HG03575 (cell line): Measurements from ENCODE around the gene TNFRSF25.
"Not testable (repeated sequence)": the region's sequence is repeated elsewhere in the genome, so short reads cannot be mapped to it uniquely, and the experiment has no call there.

ENCODE experiments used
- ATAC-seq: cut with Tn5 transposase; IDR thresholded peaks from one replicate; pipeline ENCODE4 v1.9.1; 2021; ENCODE audit not compliant: unreplicated experiment, insufficient number of reproducible peaks, low FRiP score; ENCODE audit errors: extremely low read depth

Gene TNFRSF25

GRCh38 chr1:6445062-6445763, 20.8 kb downstream of the TNFRSF25 start:
- no peak for ATAC-seq

- no peak for ATAC-seq
These were observed 21.6 kb downstream of the TNFRSF25 start for GRCh38 chr1:6444377-6444776.

GRCh38 chr1:6443339-6444115, 22.4 kb downstream of the TNFRSF25 start:
- ATAC-seq, result no peak

- no peak for ATAC-seq
These were observed 24.4 kb downstream of the TNFRSF25 start for GRCh38 chr1:6441586-6441985.

GRCh38 chr1:6440198-6441126, 25.5 kb downstream of the TNFRSF25 start:
- no peak for ATAC-seq

GRCh38 chr1:6438047-6438525, 27.9 kb downstream of the TNFRSF25 start:
- no peak for ATAC-seq

- ATAC-seq, result not testable (repeated sequence)
These were observed 28.8 kb downstream of the TNFRSF25 start for GRCh38 chr1:6437012-6437700.

- ATAC-seq, result not testable (repeated sequence)
These were observed 29.7 kb downstream of the TNFRSF25 start for GRCh38 chr1:6436277-6436676.

GRCh38 chr1:6435547-6435946, 30.4 kb downstream of the TNFRSF25 start:
- no peak for ATAC-seq

GRCh38 chr1:6435129-6435528, 30.8 kb downstream of the TNFRSF25 start:
- no peak for ATAC-seq

GRCh38 chr1:6434186-6434585, 31.8 kb downstream of the TNFRSF25 start:
- ATAC-seq, result no peak

GRCh38 chr1:6431645-6432579, 34.1 kb downstream of the TNFRSF25 start:
- not testable (repeated sequence) for ATAC-seq

- not testable (repeated sequence) for ATAC-seq
These were observed 36.1 kb downstream of the TNFRSF25 start for GRCh38 chr1:6429660-6430411.

GRCh38 chr1:6428453-6428852, 37.5 kb downstream of the TNFRSF25 start:
- not testable (repeated sequence) for ATAC-seq

GRCh38 chr1:6427441-6428390, 38.3 kb downstream of the TNFRSF25 start:
- ATAC-seq, result no peak

- ATAC-seq, result no peak
These were observed 39.0 kb downstream of the TNFRSF25 start for GRCh38 chr1:6426972-6427350.
